ENCODE measurements around the gene GOLGA8A. TPM values are rescaled to one million over a fixed set of nuclear protein-coding genes. Genes with fewer than 3 reads are reported as not detected.
"Not testable (repeated sequence)": the region's sequence is repeated elsewhere in the genome, so short reads cannot be mapped to it uniquely, and the experiment has no call there.

Gene GOLGA8A
- 124 TPM for total RNA-seq

- intact Hi-C loops (cut with DNase I), result no loop called here
- peak; percentile 80 for DNase-seq (ENCODE audit: low spot score)
- ATAC-seq, result no peak
These were observed at the start of gene GOLGA8A for GRCh38 chr15:34437687-34438086. Gene GOLGA8A, minus strand, starts transcription at chr15:34437808. Its CDS starts 48,117 bp downstream, at chr15:34389691.

GRCh38 chr15:34483644-34484043, 46.0 kb upstream of the GOLGA8A start:
- no peak for DNase-seq (ENCODE audit: low spot score)
- ATAC-seq, result no peak
- intact Hi-C loops (cut with DNase I), result no loop called here

- DNase-seq (ENCODE audit: low spot score) (no peak), ATAC-seq (no peak)
- intact Hi-C loops (cut with DNase I), result no loop called here
These were observed 43.8 kb upstream of the GOLGA8A start for GRCh38 chr15:34481370-34481769.

- ATAC-seq (no peak), DNase-seq (ENCODE audit: low spot score) (no peak)
- intact Hi-C loops (cut with DNase I), result no loop called here
These were observed 36.2 kb upstream of the GOLGA8A start for GRCh38 chr15:34473840-34474239.

- ATAC-seq (no peak), DNase-seq (ENCODE audit: low spot score) (no peak)
- intact Hi-C loops (cut with DNase I), result no loop called here
These were observed 35.3 kb upstream of the GOLGA8A start for GRCh38 chr15:34472947-34473346.

- intact Hi-C loops (cut with DNase I), result no loop called here
- DNase-seq (ENCODE audit: low spot score) (no peak), ATAC-seq (no peak)
These were observed 33.3 kb upstream of the GOLGA8A start for GRCh38 chr15:34470892-34471291.

GRCh38 chr15:34470091-34470490, 32.5 kb upstream of the GOLGA8A start:
- DNase-seq (ENCODE audit: low spot score) (no peak), ATAC-seq (no peak)
- intact Hi-C loops (cut with DNase I), result no loop called here

- no peak for DNase-seq (ENCODE audit: low spot score)
- intact Hi-C loops (cut with DNase I), result no loop called here
- no peak for ATAC-seq
These were observed 24.1 kb upstream of the GOLGA8A start for GRCh38 chr15:34461730-34462129.

GRCh38 chr15:34460451-34460850, 22.8 kb upstream of the GOLGA8A start:
- ATAC-seq, result no peak
- no peak for DNase-seq (ENCODE audit: low spot score)
- intact Hi-C loops (cut with DNase I), result no loop called here

GRCh38 chr15:34456658-34457057, 19.1 kb upstream of the GOLGA8A start:
- ATAC-seq (no peak), DNase-seq (ENCODE audit: low spot score) (no peak)
- intact Hi-C loops (cut with DNase I), result no loop called here

GRCh38 chr15:34442891-34443290, 5.3 kb upstream of the GOLGA8A start:
- ATAC-seq, result no peak
- intact Hi-C loops (cut with DNase I), result no loop called here

GRCh38 chr15:34439878-34440277, 2.3 kb upstream of the GOLGA8A start:
- intact Hi-C loops (cut with DNase I), result no loop called here
- DNase-seq (ENCODE audit: low spot score) (no peak), ATAC-seq (no peak)

More at GRCh38 chr15:34442891-34443290, 5.3 kb upstream of the GOLGA8A start:
- no peak for DNase-seq (ENCODE audit: low spot score)

- ATAC-seq (no peak), DNase-seq (ENCODE audit: low spot score) (peak; percentile 70)
- intact Hi-C loops (cut with DNase I), result no loop called here
These were observed 609 bp downstream of the GOLGA8A start for GRCh38 chr15:34436956-34437442.

GRCh38 chr15:34436126-34436955, 1.3 kb downstream of the GOLGA8A start:
- no peak for DNase-seq (ENCODE audit: low spot score)
- ATAC-seq, result no peak
- intact Hi-C loops (cut with DNase I), result no loop called here

- ATAC-seq, result no peak
These were observed 1.9 kb downstream of the GOLGA8A start for GRCh38 chr15:34435658-34436057.

GRCh38 chr15:34434627-34435305, 2.8 kb downstream of the GOLGA8A start:
- intact Hi-C loops (cut with DNase I), result no loop called here
- DNase-seq (ENCODE audit: low spot score) (no peak), ATAC-seq (no peak)

More at GRCh38 chr15:34435658-34436057, 1.9 kb downstream of the GOLGA8A start:
- no peak for DNase-seq (ENCODE audit: low spot score)
- intact Hi-C loops (cut with DNase I), result no loop called here

- ATAC-seq; intact Hi-C loops (cut with DNase I): not testable (repeated sequence)
These were observed 3.5 kb downstream of the GOLGA8A start for GRCh38 chr15:34433956-34434626.

GRCh38 chr15:34430642-34431041, 7.0 kb downstream of the GOLGA8A start:
- DNase-seq (ENCODE audit: low spot score); intact Hi-C loops (cut with DNase I); ATAC-seq: not testable (repeated sequence)

More at GRCh38 chr15:34433956-34434626, 3.5 kb downstream of the GOLGA8A start:
- not testable (repeated sequence) for DNase-seq (ENCODE audit: low spot score)

- intact Hi-C loops (cut with DNase I); ATAC-seq; DNase-seq (ENCODE audit: low spot score): not testable (repeated sequence)
These were observed 14.1 kb downstream of the GOLGA8A start for GRCh38 chr15:34423425-34424090.
